ENCODE data around the gene HASPIN.

Gene HASPIN

GRCh38 chr17:3748576-3748975, 24.9 kb downstream of the HASPIN start:
- H3K4me2 ChIP-seq (ENCODE audit: low read length): no peak overlapping the region
- no peak overlapping the region for H3K27ac ChIP-seq (ENCODE audit: low read depth, low read length)
- no peak overlapping the region for H3K4ac ChIP-seq (ENCODE audit: low read depth, low read length)
- no peaks in the 10 kb centered on the region for H3K4me1 ChIP-seq (ENCODE audit: control insufficient read depth in 1 of 2, insufficient read depth in 2 of 2, low read length in 2 of 2)
- no CpG with 5 or more reads among the region's 7 CpGs for WGBS (ENCODE audit: extremely low coverage, insufficient coverage, insufficient read length)
- H3K18ac ChIP-seq (ENCODE audit: low read length): no peak overlapping the region
- H2AFZ ChIP-seq (ENCODE audit: insufficient read depth, low read length, poor library complexity): no peak overlapping the region
- no peak overlapping the region for H4K12ac ChIP-seq (ENCODE audit: low read depth, low read length)
- H2BK5ac ChIP-seq (ENCODE audit: low read depth, low read length, poor library complexity): no peak overlapping the region
- no peak overlapping the region for H2AK5ac ChIP-seq (ENCODE audit: low read length)
- no peaks in the 10 kb centered on the region for H3K79me1 ChIP-seq (ENCODE audit: low read length)
- no peak overlapping the region for H4K91ac ChIP-seq (ENCODE audit: low read depth, low read length)
- H4K8ac ChIP-seq (ENCODE audit: low read depth, low read length): no peak overlapping the region
- no peaks in the 10 kb centered on the region for H3K27me3 ChIP-seq (ENCODE audit: insufficient read depth, low read length)
- no peaks in the 10 kb centered on the region for H3K36me3 ChIP-seq (ENCODE audit: control insufficient read depth in 1 of 2, insufficient read depth in 2 of 2, low read length in 2 of 2)
- H3K4me3 ChIP-seq (ENCODE audit: low read depth, low read length): no peak overlapping the region
- H2BK120ac ChIP-seq (ENCODE audit: insufficient read depth, low read length, poor library complexity): no peak overlapping the region
- no peak overlapping the region for H2BK12ac ChIP-seq (ENCODE audit: low read length)
- H3K79me2 ChIP-seq (ENCODE audit: control insufficient read depth, insufficient read depth, low read length, poor library complexity): no peaks in the 10 kb centered on the region
- DNase-seq: no peak
- H3K9ac ChIP-seq (ENCODE audit: low read length): no peak overlapping the region
- peaks cover 1% of the 10 kb centered on the region for H3K9me3 ChIP-seq (ENCODE audit: insufficient read depth, low read depth, low read length)
- no peak overlapping the region for H3K23ac ChIP-seq (ENCODE audit: low read length)
- H3K14ac ChIP-seq (ENCODE audit: low read length): no peak overlapping the region

DNA sequence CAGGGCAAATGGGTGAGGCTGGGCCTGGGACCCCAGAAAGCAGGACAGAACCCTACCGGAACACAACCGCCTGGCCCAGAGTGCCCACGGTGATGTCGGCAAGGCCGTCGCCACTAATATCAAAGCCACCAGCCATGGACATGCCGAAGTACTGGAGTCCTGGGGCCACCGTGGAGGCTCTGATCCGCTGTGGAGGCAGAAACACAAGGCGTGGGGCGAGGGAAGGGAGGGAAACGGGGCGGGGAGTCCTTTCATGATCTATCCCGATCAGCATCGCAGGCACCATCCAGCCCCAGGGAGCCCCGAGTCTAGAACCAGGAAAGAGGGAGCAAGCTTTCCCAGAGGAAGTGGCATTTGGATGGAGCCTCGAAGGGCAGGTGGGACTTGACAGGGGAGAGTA, 26.6 kb downstream of the HASPIN start:
- Histone ChIP-seq H4K12ac (ENCODE audit: low read depth, low read length) (no peak overlapping the region), H3K4me2 (ENCODE audit: low read length) (no peak overlapping the region), H3K18ac (ENCODE audit: low read length) (no peak overlapping the region), H3K79me1 (ENCODE audit: low read length) (peaks cover 3% of the 10 kb centered on the region), H2BK5ac (ENCODE audit: low read depth, low read length, poor library complexity) (no peak overlapping the region), H3K4me1 (ENCODE audit: control insufficient read depth in 1 of 2, insufficient read depth in 2 of 2, low read length in 2 of 2) (peaks cover 0 to 2% of the 10 kb centered on the region in 2 experiments), H3K27me3 (ENCODE audit: insufficient read depth, low read length) (no peaks in the 10 kb centered on the region), H2AFZ (ENCODE audit: insufficient read depth, low read length, poor library complexity) (no peak overlapping the region), H3K27ac (ENCODE audit: low read depth, low read length) (no peak overlapping the region), H2BK120ac (ENCODE audit: insufficient read depth, low read length, poor library complexity) (no peak overlapping the region), H3K4me3 (ENCODE audit: low read depth, low read length) (no peak overlapping the region), H2BK12ac (ENCODE audit: low read length) (no peak overlapping the region), H2AK5ac (ENCODE audit: low read length) (no peak overlapping the region), H3K4ac (ENCODE audit: low read depth, low read length) (no peak overlapping the region), H3K36me3 (ENCODE audit: control insufficient read depth in 1 of 2, insufficient read depth in 2 of 2, low read length in 2 of 2) (no peaks in the 10 kb centered on the region), H3K9ac (ENCODE audit: low read length) (no peak overlapping the region), H4K91ac (ENCODE audit: low read depth, low read length) (no peak overlapping the region), H3K23ac (ENCODE audit: low read length) (no peak overlapping the region), H4K8ac (ENCODE audit: low read depth, low read length) (no peak overlapping the region), H3K9me3 (ENCODE audit: insufficient read depth, low read depth, low read length) (peaks cover 1% of the 10 kb centered on the region), H3K79me2 (ENCODE audit: control insufficient read depth, insufficient read depth, low read length, poor library complexity) (peaks cover 3% of the 10 kb centered on the region), H3K14ac (ENCODE audit: low read length) (no peak overlapping the region)
- DNase-seq: no peak
- WGBS (ENCODE audit: extremely low coverage, insufficient coverage, insufficient read length): no CpG with 5 or more reads among the region's 17 CpGs

DNA sequence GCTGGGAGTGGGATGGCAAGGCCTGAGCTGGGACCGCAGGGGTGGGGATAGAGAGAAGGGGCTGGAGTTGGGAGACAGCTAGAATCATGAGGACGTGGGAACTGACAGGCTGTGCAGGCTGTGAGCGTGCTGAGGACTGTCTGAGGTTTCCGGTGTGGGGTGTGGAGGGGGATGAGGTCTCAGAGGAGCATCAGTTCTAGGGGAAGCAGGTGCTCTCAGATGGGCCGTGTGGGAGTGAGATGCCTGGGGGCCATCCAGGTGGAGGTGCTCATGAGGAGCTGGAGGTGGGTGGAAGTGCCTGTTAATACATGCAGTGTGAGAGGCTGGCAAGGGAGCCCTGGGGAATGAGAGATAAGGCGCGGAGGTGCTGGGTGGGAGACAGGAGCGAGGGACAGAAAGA, 27.2 kb downstream of the HASPIN start:
- peaks cover 1% of the 10 kb centered on the region for H3K9me3 ChIP-seq (ENCODE audit: insufficient read depth, low read depth, low read length)
- no CpG with 5 or more reads among the region's 8 CpGs for WGBS (ENCODE audit: extremely low coverage, insufficient coverage, insufficient read length)
- no peak overlapping the region for H3K4ac ChIP-seq (ENCODE audit: low read depth, low read length)
- H2BK12ac ChIP-seq (ENCODE audit: low read length): no peak overlapping the region
- H3K4me1 ChIP-seq (ENCODE audit: control insufficient read depth in 1 of 2, insufficient read depth in 2 of 2, low read length in 2 of 2): peaks cover 4 to 6% of the 10 kb centered on the region in 2 experiments
- no peak overlapping the region for H4K91ac ChIP-seq (ENCODE audit: low read depth, low read length)
- no peak overlapping the region for H2AFZ ChIP-seq (ENCODE audit: insufficient read depth, low read length, poor library complexity)
- H3K27me3 ChIP-seq (ENCODE audit: insufficient read depth, low read length): no peaks in the 10 kb centered on the region
- peaks cover 3% of the 10 kb centered on the region for H3K79me1 ChIP-seq (ENCODE audit: low read length)
- no peak overlapping the region for H3K23ac ChIP-seq (ENCODE audit: low read length)
- H2AK5ac ChIP-seq (ENCODE audit: low read length): no peak overlapping the region
- no peak overlapping the region for H3K9ac ChIP-seq (ENCODE audit: low read length)
- no peak for DNase-seq
- H2BK120ac ChIP-seq (ENCODE audit: insufficient read depth, low read length, poor library complexity): no peak overlapping the region
- H2BK5ac ChIP-seq (ENCODE audit: low read depth, low read length, poor library complexity): no peak overlapping the region
- no peak overlapping the region for H3K27ac ChIP-seq (ENCODE audit: low read depth, low read length)
- H4K8ac ChIP-seq (ENCODE audit: low read depth, low read length): no peak overlapping the region
- H3K36me3 ChIP-seq (ENCODE audit: control insufficient read depth in 1 of 2, insufficient read depth in 2 of 2, low read length in 2 of 2): no peaks in the 10 kb centered on the region
- no peak overlapping the region for H3K18ac ChIP-seq (ENCODE audit: low read length)
- H3K4me3 ChIP-seq (ENCODE audit: low read depth, low read length): no peak overlapping the region
- no peak overlapping the region for H4K12ac ChIP-seq (ENCODE audit: low read depth, low read length)
- peaks cover 3% of the 10 kb centered on the region for H3K79me2 ChIP-seq (ENCODE audit: control insufficient read depth, insufficient read depth, low read length, poor library complexity)
- H3K14ac ChIP-seq (ENCODE audit: low read length): no peak overlapping the region
- H3K4me2 ChIP-seq (ENCODE audit: low read length): no peak overlapping the region

GRCh38 chr17:3751836-3752235, 28.1 kb downstream of the HASPIN start:
- Histone ChIP-seq H3K14ac (ENCODE audit: low read length) (no peak overlapping the region), H3K23ac (ENCODE audit: low read length) (no peak overlapping the region), H3K27me3 (ENCODE audit: insufficient read depth, low read length) (no peaks in the 10 kb centered on the region), H3K79me2 (ENCODE audit: control insufficient read depth, insufficient read depth, low read length, poor library complexity) (peaks cover 3% of the 10 kb centered on the region), H3K18ac (ENCODE audit: low read length) (no peak overlapping the region), H4K12ac (ENCODE audit: low read depth, low read length) (no peak overlapping the region), H2BK5ac (ENCODE audit: low read depth, low read length, poor library complexity) (no peak overlapping the region), H2AK5ac (ENCODE audit: low read length) (no peak overlapping the region), H2AFZ (ENCODE audit: insufficient read depth, low read length, poor library complexity) (no peak overlapping the region), H3K36me3 (ENCODE audit: control insufficient read depth in 1 of 2, insufficient read depth in 2 of 2, low read length in 2 of 2) (no peaks in the 10 kb centered on the region), H3K9ac (ENCODE audit: low read length) (no peak overlapping the region), H3K4me2 (ENCODE audit: low read length) (no peak overlapping the region), H4K8ac (ENCODE audit: low read depth, low read length) (no peak overlapping the region), H3K4me3 (ENCODE audit: low read depth, low read length) (no peak overlapping the region), H2BK120ac (ENCODE audit: insufficient read depth, low read length, poor library complexity) (no peak overlapping the region), H2BK12ac (ENCODE audit: low read length) (no peak overlapping the region), H3K4ac (ENCODE audit: low read depth, low read length) (no peak overlapping the region), H3K79me1 (ENCODE audit: low read length) (peaks cover 3% of the 10 kb centered on the region), H3K27ac (ENCODE audit: low read depth, low read length) (no peak overlapping the region), H3K9me3 (ENCODE audit: insufficient read depth, low read depth, low read length) (peaks cover 1% of the 10 kb centered on the region), H4K91ac (ENCODE audit: low read depth, low read length) (no peak overlapping the region), H3K4me1 (ENCODE audit: control insufficient read depth in 1 of 2, insufficient read depth in 2 of 2, low read length in 2 of 2) (peaks cover 4 to 6% of the 10 kb centered on the region in 2 experiments)
- WGBS (ENCODE audit: extremely low coverage, insufficient coverage, insufficient read length): no CpG with 5 or more reads among the region's 15 CpGs
- DNase-seq: no peak

All from trophoblast cell (in vitro differentiated cells and primary cell).